Neural cell (in vitro differentiated cells): ENCODE measurements around the gene TNNI3. TPM values are rescaled to one million over a fixed set of nuclear protein-coding genes. Genes with fewer than 3 reads are reported as not detected.

Experiments used
- H2AFZ ChIP-seq: fragments of 200-600, 300-800 bp; sonication (generic), shearing (Covaris generic); 2 replicates; pipeline ENCODE4 v1.6.0; 2014; ENCODE audit warnings: low read depth, mild to moderate bottlenecking, antibody characterized with exemption, low read length, moderate library complexity
- H3F3A ChIP-seq: fragments of 200-600 bp; shearing (Covaris generic); 2 replicates; pipeline ENCODE4 v1.6.1; 2016; ENCODE audit warnings: mild to moderate bottlenecking, moderate library complexity, mixed read lengths, antibody characterized with exemption, low read length; ENCODE audit not compliant: insufficient read depth, poor library complexity, severe bottlenecking
- H3K27ac ChIP-seq: fragments of 200-600, 300-800 bp; sonication (generic), shearing (Covaris generic); 2 replicates; pipeline ENCODE4 v1.5.1; 2014; ENCODE audit warnings: mild to moderate bottlenecking, low read length, moderate library complexity
- H3K27me3 ChIP-seq: fragments of 300-800, 200-600 bp; sonication (generic), shearing (Covaris generic); 2 replicates; pipeline ENCODE4 v1.6.0; 2014; ENCODE audit warnings: mild to moderate bottlenecking, low read depth, low read length, moderate library complexity; ENCODE audit not compliant: insufficient read depth
- H3K36me3 ChIP-seq: fragments of 300-800, 200-600 bp; sonication (generic), shearing (Covaris generic); 2 replicates; pipeline ENCODE4 v1.5.1; 2014; ENCODE audit warnings: mild to moderate bottlenecking, antibody characterized with exemption, low read length, moderate library complexity; ENCODE audit not compliant: insufficient read depth
- H3K4me2 ChIP-seq: fragments of 300-800, 200-600 bp; sonication (generic), shearing (Covaris generic); 2 replicates; pipeline ENCODE4 v1.6.0; 2014; ENCODE audit warnings: mild to moderate bottlenecking, low read length
- H3K4me3 ChIP-seq: fragments of 300-800, 200-600 bp; sonication (generic), shearing (Covaris generic); 2 replicates; pipeline ENCODE4 v1.5.1; 2014; ENCODE audit warnings: mild to moderate bottlenecking, low read length, moderate library complexity
- H3K79me2 ChIP-seq: fragments of 200-600 bp; shearing (Covaris generic); replicated peaks from 2 replicates; pipeline ENCODE4 v1.6.0; 2014; ENCODE audit warnings: mild to moderate bottlenecking, low read length, moderate library complexity; ENCODE audit not compliant: insufficient read depth
- H3K9ac ChIP-seq: fragments of 300-800, 200-600 bp; sonication (generic), shearing (Covaris generic); 2 replicates; pipeline ENCODE4 v1.6.1; 2016; ENCODE audit warnings: mild to moderate bottlenecking, low read length, mixed read lengths
- H3K9me2 ChIP-seq: fragments of 200-600 bp; shearing (Covaris generic); 2 replicates; pipeline ENCODE4 v1.6.1; 2016; ENCODE audit warnings: mild to moderate bottlenecking, low read length, mixed read lengths; ENCODE audit not compliant: insufficient read depth
- H3K9me3 ChIP-seq: fragments of 200-600, 300-800 bp; sonication (generic), shearing (Covaris generic); 2 replicates; pipeline ENCODE4 v1.6.1; 2016; ENCODE audit warnings: mild to moderate bottlenecking, mixed run types, low read length, moderate library complexity, mixed read lengths
- H4K20me1 ChIP-seq: fragments of 200-600 bp; shearing (Covaris generic); 2 replicates; pipeline ENCODE4 v1.6.1; 2016; ENCODE audit warnings: mild to moderate bottlenecking, mixed run types; ENCODE audit not compliant: insufficient read depth
- CTCF ChIP-seq: fragments of 450-650 bp; IDR thresholded peaks from 2 replicates; pipeline ENCODE4 v1.5.1; 2014; ENCODE audit warnings: antibody characterized with exemption, mild to moderate bottlenecking, moderate library complexity; ENCODE audit not compliant: poor library complexity, severe bottlenecking
- EP300 ChIP-seq: fragments of 450-650 bp; conservative IDR thresholded peaks from 2 replicates; pipeline ENCODE4 v1.6.1; 2014; ENCODE audit warnings: antibody characterized with exemption, mild to moderate bottlenecking, moderate library complexity; ENCODE audit not compliant: poor library complexity, severe bottlenecking
- EZH2 ChIP-seq: fragments of 200-600, 300-800 bp; shearing (Covaris generic), sonication (generic); IDR thresholded peaks from 2 replicates; pipeline ENCODE4 v1.6.1; 2014; ENCODE audit warnings: antibody characterized with exemption, low read length, borderline replicate concordance, mild to moderate bottlenecking; ENCODE audit not compliant: insufficient read depth, poor library complexity, severe bottlenecking
- MXI1 ChIP-seq: fragments of 450-650 bp; conservative IDR thresholded peaks from 2 replicates; pipeline ENCODE4 v1.6.1; 2014; ENCODE audit warnings: antibody characterized with exemption, mild to moderate bottlenecking; ENCODE audit not compliant: poor library complexity, severe bottlenecking
- POLR2AphosphoS5 ChIP-seq: IDR thresholded peaks from 2 replicates; pipeline ENCODE4 v1.6.1; 2012
- RAD21 ChIP-seq: fragments of 450-650 bp; conservative IDR thresholded peaks from 2 replicates; pipeline ENCODE4 v1.6.1; 2014; ENCODE audit warnings: antibody characterized with exemption, mild to moderate bottlenecking, moderate library complexity
- REST ChIP-seq: IDR thresholded peaks from 2 replicates; pipeline ENCODE4 v1.6.1; 2012; ENCODE audit warnings: borderline replicate concordance
- SMC3 ChIP-seq: fragments of 450-650 bp; conservative IDR thresholded peaks from 2 replicates; pipeline ENCODE4 v1.6.1; 2014; ENCODE audit warnings: antibody characterized with exemption, mild to moderate bottlenecking, moderate library complexity; ENCODE audit not compliant: poor library complexity
- TAF1 ChIP-seq: IDR thresholded peaks from 2 replicates; pipeline ENCODE4 v1.6.1; 2012; ENCODE audit warnings: low read depth
- polyA plus RNA-seq: library from polyadenylated mRNA; depleted of rRNA; stranded (reverse); fragments of >200 nt; gene quantifications from 2 replicates; pipeline ENCODE4 v1.2.3, GENCODE V29; 2014

The TNNI3 gene
- polyA plus RNA-seq, 1 donor from 2014 or later: 22.5 TPM

- no peak for TF ChIP-seq MXI1
- no peak for TF ChIP-seq TAF1
- TF ChIP-seq RAD21: no peak
- no peak for TF ChIP-seq EZH2
- no peak for TF ChIP-seq EP300
- no peak for TF ChIP-seq SMC3
- no peak for TF ChIP-seq REST
- TF ChIP-seq POLR2AphosphoS5: no peak
- no peak for TF ChIP-seq CTCF
- H3K36me3 ChIP-seq: peaks cover 7% of the 10 kb centered on the region
- peaks cover 18% of the 10 kb centered on the region for H3K27me3 ChIP-seq
- H3K4me3 ChIP-seq: peak overlapping the region; percentile 25
- no peaks in the 10 kb centered on the region for H3F3A ChIP-seq
- no peak overlapping the region for H3K4me2 ChIP-seq
- peaks cover 4% of the 10 kb centered on the region for H4K20me1 ChIP-seq
- peaks cover 4% of the 10 kb centered on the region for H3K79me2 ChIP-seq
- no peak overlapping the region for H2AFZ ChIP-seq
- no peaks in the 10 kb centered on the region for H3K9me3 ChIP-seq
- no peak overlapping the region for H3K9ac ChIP-seq
- H3K27ac ChIP-seq: no peak overlapping the region
- no peaks in the 10 kb centered on the region for H3K9me2 ChIP-seq
These were observed 16.3 kb upstream of the TNNI3 start for GRCh38 chr19:55173714-55174409.

GRCh38 chr19:55173186-55173713 is 15.7 kb upstream of the TNNI3 start:
- H3K9me2 ChIP-seq: no peaks in the 10 kb centered on the region
- H3K4me3 ChIP-seq: peak overlapping the region; percentile 25
- no peak overlapping the region for H3K4me2 ChIP-seq
- peaks cover 4% of the 10 kb centered on the region for H4K20me1 ChIP-seq
- no peak overlapping the region for H3K9ac ChIP-seq
- H3K27ac ChIP-seq: no peak overlapping the region
- TF ChIP-seq RAD21 (no peak), EZH2 (no peak), POLR2AphosphoS5 (no peak), EP300 (no peak), REST (no peak), MXI1 (no peak), CTCF (no peak)
- no peak overlapping the region for H2AFZ ChIP-seq
- H3K9me3 ChIP-seq: no peaks in the 10 kb centered on the region
- H3K36me3 ChIP-seq: peaks cover 7% of the 10 kb centered on the region
- no peaks in the 10 kb centered on the region for H3F3A ChIP-seq
- peaks cover 18% of the 10 kb centered on the region for H3K27me3 ChIP-seq
- H3K79me2 ChIP-seq: no peaks in the 10 kb centered on the region
